HG03139 (cell line): ENCODE results near the gene TCEANC2.
"Not testable (repeated sequence)": the region's sequence is repeated elsewhere in the genome, so short reads cannot be mapped to it uniquely, and the experiment has no call there.

Experiments
- ATAC-seq: cut with Tn5 transposase; IDR thresholded peaks from one replicate; pipeline ENCODE4 v1.9.1; 2021; ENCODE audit not compliant: unreplicated experiment

TCEANC2 gene

DNA sequence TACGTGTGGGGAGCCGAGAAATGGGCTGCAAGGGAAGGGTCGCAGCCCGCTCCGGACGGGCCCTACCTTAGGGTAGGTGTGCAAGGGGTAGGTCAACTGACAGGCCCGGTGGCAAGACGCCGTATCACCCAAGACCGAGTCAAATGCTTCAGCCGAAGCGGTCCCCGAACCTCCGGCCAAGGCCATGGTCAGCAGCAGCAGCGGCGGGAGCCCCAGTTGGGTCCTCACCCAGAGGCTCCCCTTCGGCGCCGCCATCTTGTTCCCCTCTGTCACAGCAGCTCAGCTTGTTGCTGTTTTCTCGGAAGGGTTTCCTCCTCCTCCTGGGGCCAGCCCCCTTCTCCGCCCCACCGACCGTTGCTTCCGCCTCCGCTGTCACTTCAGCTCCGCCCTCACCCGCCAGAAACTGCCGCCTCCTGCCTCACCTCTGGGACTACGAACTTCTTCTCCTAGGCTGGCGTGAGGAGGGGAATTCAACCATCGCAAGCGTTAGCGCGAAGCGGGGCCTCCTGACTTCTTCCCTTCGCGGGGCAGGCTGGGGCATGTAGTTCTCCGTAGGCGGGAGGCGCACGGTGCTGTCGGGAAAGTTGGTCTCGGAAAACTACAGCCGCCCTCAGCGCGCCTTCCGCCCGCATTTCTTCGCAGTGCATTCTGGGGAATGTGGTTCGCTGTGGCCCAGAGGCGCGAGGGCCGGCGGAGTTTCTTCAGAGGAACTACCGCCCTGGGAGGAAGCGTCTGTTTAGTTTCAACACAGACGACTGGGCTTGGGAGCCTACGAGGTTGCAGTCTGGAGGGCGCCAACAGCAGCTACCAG is at the start of gene TCEANC2, which contains the start of gene TMEM59:
TCEANC2 (plus strand) TSS at position 675 of the 811 bp plus-strand sequence. CDS start 815 bp downstream, outside the sequence.
TMEM59 (minus strand) TSS at position 271 of the 811 bp plus-strand sequence; CDS start at position 255, 16 bp downstream.
- peak; percentile 87 for ATAC-seq

DNA sequence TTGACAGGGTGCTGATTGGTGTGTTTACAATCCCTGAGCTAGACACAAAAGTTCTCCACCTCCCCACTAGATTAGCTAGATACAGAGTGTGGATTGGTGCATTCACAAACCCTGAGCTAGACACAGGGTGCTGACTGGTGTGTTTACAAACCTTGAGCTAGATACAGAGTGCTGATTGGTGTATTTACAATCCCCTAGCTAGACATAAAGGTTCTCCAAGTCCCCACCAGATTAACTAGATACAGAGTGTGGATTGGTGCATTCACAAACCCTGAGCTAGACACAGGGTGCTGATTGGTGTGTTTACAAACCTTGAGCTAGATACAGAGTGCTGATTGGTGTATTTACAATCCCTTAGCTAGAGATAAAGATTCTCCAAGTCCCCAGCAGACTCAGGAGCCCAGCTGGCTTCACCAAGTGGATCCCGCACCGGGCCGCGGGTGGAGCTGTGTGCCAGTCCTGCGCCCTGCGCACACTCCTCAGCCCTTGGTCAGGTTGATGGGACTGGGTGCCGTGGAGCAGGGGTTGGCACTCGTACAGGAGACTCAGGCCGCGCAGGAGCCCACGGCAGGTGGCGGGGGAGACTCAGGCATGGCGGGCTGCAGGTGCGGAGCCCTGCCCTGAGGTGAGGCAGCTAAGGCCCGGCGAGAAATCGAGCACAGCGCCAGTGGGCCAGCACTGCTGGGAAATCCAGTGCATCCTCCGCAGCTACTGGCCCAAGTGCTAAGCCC is 49.5 kb upstream of the TCEANC2 start:
- not testable (repeated sequence) for ATAC-seq

DNA sequence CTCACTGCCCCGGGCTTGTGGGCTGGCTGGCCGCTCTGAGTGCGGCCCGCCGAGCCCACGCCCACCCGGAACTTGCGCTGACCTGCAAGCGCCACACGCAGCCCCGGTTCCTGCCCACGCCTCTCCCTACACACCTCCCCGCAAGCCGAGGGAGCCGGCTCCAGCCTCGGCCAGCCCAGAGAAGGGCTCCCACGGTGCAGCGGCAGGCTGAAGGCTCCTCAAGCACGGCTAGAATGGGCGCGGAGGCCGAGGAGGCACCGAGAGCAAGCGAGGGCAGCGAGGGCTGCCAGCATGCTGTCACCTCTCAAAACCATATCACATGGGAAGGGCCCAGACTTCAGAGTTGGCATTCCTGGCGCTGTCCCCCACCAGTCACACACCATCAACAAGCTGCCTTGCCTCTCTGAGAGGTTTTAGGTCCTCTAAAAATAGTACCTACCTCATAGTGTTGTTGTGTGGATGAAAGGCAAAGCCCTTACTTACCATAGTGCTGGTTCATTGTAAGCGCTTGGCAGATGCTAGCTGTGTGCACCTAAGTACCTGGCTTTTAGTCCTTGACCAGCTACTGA is 48.8 kb upstream of the TCEANC2 start:
- no peak for ATAC-seq

DNA sequence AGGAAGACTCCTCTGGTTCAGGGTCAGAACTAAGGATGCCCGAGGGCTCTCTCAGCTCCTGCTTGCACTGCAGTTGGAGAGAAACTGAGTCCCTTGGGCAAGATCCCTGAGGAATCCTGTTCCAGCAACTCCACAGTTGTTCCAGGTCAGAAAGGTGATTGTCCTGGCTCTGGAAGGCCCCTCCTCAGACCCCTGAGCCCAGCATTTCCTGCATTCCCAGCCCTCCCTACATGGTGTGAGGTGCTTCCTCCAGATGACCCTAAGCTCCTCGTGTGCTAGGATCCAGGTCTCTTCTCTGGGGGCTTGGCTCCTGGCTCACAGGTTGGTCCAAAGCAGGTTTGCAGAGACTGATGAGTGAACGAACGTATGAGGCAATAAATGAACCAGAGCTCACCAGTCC is 46.9 kb upstream of the TCEANC2 start:
- ATAC-seq: no peak

DNA sequence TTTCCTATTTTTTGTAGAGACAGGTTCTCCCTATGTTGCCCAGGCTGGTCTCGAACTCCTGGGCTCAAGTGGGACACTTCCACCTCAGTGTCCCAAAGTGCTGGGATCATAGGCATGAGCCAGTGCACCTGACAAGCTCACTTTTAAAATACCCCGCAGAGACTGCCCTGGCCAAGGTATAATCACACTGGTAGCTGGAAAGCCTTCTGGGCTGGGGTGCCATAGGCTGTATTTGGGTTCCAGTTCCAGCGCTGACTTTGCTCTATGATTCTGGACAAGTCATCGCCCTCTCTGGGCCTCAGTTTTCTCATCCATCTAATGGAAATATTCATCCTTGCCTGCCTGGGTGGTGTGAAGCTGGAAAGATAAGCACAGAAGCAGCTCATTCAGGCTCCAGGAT is 45.8 kb upstream of the TCEANC2 start:
- no peak for ATAC-seq

DNA sequence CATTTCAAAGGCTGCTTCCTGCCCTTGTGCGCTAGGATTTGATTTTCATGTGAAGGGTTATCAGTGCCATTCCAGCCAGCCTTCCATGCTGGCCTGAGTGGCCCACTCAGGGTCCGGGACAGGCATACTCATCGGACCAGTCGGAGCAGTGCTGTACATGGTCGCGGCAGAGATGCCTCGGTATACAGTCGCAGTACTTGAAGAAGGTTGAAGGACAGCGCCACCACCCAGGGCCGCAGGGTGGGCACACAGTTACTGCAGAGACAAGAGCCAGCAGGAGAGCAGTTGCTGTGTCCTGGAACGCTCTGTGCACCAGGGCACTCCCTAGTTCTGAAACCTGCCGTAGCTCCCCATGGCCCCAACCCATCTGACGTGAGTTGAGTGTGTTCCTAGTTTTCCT is 44.5 kb upstream of the TCEANC2 start:
- no peak for ATAC-seq

DNA sequence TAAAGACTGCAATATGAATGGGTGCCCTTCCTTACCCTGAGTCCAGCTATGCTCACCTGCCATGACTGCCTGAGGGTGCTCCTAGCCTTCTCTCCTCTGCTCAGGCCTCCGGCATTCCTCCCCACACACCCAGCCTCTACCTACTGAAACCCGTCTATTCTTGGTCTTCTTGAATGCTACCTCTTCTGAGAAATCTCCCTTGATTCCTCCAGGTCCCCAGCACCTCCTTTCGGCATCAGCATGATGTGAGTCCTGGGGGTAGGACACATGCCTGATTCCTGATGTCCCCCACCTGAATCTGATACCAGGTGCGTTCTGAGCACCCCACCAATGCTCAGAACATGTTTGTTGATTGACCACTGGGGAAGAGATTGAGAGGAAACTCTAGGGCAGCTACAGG is 44.0 kb upstream of the TCEANC2 start:
- no peak for ATAC-seq

DNA sequence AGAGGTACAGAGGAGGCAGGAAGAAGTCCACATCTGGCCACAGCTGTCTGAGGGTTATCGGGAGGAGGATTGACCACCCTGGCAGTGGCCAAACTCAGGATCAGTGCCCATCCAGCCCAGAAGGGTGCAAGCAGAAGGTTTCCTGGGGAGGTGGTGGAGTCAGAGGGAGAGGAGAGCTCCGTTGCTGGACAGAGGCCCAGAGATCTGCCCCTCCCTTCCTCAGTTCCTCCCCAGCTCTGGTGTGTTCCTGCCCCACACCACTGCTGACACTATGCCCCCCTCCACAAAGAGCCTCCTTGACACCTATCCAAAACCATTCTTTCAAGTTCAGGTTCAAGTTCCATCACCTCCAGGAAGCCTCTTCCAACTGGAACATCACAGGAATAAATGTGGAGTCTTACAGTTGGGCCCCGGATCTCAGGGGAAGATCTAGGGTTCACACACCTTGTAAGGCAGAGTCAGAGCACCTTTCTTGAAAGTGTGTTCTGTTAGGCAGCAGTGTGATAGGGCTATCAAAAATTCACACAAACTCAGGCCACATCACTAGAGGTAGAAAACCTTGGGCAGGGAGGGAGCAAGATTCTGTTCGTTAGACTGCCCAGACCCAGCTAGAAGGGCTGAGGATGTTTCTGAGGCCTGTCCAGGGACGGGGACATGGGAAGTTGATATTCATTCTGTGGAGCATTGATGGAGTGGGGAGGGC is 42.8 kb upstream of the TCEANC2 start:
- ATAC-seq: no peak

DNA sequence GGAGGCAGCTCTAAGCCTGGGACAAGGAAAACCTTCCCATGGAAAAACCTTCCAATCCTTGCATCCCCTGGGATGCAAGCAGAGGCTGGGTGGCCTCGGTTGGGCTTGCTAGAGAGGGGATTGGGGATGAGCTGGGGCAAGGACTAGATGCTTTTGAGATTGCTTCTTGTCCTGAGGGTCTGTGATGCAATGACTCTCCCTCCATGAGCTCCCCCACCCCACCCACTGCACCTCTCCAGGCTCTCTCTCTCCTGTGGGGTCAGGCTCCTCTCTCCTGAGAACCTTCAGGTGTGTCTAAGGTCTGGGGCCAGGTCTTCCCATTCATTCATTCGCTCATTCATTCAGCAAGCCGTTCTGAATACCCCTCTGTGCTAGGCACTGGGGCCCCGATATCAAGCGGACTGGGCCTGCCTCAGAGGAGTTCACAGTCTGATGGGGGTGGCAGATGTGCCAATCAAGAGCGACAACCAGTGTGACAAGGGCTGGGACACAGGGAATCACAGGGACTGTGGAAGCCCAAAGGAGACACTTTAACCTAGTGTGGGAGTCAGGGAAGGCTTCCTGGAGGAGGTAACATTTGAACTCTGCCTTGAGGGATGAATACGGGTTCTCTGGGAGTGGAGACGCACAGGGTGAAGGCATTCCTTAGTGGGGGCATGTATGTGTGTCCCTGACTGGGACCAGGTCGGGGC is 41.9 kb upstream of the TCEANC2 start:
- ATAC-seq: no peak

DNA sequence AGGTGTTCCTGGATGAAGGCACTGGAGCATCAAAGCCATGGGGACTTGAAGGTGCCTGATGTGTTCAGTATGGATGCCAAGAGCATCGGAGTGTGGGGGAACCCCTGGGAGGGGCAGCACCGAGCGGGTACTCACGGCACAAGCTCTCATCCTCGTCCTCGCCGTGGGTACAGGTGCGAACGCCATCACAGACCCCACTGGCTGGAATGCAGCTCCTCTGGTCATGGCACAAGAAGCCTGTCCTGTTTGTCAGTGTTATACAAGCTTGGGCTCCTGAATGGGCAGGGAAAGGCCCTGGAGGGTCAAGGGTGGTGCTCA is 41.4 kb upstream of the TCEANC2 start:
- ATAC-seq: no peak

DNA sequence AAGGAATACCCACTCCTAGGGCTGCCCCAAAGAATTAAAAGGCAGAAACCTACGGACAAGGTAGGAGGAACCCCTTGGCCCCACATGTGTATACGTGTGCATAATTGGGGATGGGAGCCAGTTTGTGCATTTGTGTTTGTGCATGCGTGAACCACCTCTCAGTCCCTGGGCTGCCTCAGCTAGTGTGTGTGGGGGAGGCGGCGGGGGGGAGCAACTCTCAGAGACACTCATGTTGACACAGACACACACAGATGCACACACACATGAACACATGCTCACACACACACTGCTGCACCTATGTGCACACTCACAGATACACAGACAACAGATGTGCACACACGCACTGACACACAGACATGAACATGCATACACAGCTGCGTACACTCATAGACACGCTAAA is 40.5 kb upstream of the TCEANC2 start:
- no peak for ATAC-seq

DNA sequence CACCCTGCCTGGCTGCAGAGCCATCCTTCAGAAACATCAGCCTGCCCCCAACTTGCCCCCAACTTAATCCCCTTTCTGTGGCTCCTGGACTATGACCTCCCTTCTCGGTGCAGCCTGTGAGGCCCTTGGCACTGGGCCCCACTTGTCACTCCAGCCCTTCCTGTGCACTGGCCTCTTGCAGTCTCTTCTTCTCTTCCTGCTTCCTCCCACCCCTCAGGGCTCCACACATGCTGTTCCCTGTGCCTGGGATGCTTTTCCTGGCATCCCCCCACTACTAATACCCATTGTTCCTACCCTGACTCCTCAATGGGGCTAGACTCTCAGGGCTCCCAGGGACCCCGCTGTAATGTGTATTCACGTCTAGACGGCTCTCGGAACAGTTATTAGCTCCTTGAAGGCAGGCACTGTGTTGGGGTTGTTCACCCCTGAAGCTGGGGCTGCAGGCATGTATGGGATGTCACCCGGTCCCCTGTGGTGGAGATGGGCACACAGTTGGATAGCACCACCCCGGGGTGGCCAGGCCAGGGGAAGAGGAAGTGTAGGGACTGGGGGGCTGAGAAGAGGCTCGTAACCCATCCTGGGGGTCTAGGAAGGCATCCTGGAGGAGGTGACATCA is 39.9 kb upstream of the TCEANC2 start:
- no peak for ATAC-seq

DNA sequence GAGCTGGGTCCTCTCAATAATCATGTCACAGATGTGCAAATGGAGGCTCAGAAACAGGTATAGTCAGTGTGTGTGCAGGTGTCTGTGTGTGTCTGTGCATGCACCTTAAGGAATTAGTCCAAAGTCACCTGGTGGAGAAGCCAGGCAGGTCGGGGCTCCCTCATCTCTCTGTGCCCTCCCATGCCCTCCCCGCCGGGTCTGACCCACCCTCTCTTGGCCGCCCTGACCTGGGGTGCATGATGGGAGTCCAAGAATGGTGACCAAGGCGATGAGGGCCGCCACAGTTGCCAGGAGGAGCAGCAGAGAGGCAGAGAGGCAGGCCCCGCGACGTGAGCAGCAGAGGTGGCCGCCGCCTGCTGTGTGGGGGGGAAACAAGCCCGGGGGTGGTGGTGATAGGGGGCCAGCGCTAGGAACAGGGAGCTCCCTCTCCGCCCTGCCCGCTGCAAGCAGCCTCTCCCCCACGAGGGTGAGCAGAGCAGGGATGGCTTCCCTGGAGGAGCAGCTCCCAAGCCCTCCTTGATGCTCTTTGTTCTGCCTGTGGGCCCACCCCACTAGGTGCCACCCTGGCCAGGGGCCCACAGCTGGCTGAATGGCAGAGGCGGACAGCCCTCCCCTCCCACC is 39.3 kb upstream of the TCEANC2 start:
- no peak for ATAC-seq

DNA sequence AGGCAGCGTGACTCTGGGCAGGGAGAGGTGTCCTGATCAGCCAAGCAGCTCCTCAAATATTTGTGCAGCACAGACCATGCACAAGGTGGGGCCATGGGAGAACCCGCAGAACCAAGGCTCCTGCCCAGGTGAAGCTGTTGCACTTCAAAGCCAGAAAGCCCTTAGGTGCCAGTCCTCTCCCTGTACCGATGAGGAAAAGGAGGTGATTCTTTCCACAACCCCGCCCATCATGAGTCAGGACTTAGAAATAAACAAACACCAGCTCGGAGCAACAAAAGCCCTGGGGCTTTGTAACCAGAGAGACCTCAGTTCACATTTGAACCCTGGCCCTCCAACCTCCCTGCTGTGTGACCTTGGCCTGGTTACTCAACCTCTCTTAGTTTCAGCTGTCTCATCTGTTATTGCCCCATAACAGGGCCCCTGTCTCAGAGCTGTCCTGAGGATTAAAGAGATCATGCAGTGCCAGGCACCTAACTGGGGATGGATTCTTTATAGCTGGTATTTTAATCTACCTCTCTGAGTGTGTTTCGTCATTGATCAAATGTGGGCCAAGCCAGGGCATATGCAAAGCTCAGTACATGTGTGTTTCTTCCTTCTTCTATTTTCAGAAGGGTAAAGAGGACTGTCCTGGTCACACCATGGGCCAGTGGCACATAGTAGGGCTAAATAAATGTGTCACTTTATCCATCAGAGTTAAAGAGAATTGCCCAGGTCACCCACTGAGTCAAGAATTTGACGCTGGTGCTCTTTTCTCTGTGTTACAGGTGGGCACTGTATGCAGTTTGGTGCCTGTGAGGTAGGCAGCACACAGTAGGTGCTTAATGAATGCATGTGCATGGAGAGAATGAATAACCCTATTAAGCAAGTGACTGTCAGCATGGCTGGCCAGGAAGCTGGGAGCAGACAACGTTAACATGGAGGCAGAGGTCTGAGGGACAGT is 36.8 kb upstream of the TCEANC2 start:
- no peak for ATAC-seq

DNA sequence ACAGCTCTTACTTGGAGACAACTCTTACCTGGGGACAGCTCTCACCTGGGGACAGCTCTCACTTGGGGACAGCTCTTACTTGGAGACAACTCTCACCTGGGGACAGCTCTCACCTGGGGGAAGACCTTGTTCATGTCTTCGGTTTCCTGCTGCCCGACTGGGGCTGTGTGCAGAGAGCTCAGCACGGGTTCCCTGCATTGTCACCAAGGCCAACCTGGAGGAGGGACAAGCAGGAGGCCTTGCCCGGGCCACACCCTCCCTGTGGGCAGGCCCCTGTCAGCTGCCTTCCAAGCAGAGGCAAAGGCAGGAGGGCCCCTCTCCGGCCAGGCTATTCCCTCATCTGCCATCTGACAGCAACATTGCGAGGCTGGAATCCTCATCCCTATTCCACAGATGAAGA is 35.4 kb upstream of the TCEANC2 start, which contains the start of gene LDLRAD1:
LDLRAD1 (minus strand) TSS at position 208 of the 400 bp plus-strand sequence; CDS start at position 134, 74 bp downstream.
- ATAC-seq: no peak

DNA sequence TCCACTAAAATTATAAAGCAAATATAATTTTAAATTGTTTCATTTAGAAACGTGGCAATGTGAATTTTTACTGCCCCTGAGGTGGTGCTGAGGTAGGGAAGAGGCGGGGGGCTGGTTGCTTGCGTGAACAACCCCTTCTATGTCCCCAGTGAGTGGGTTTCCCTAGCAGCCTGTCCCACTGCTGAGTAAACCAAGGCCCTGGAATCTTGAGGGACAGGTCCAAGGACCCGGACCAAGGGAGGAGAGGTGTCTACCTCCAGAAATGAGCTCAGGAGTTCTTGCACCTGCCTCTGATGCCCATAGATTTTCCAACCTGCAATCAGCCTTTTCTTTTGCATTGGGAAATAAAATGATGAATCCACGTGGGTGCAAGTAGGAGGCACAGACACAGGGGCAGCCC is 34.8 kb upstream of the TCEANC2 start:
- ATAC-seq: no peak

DNA sequence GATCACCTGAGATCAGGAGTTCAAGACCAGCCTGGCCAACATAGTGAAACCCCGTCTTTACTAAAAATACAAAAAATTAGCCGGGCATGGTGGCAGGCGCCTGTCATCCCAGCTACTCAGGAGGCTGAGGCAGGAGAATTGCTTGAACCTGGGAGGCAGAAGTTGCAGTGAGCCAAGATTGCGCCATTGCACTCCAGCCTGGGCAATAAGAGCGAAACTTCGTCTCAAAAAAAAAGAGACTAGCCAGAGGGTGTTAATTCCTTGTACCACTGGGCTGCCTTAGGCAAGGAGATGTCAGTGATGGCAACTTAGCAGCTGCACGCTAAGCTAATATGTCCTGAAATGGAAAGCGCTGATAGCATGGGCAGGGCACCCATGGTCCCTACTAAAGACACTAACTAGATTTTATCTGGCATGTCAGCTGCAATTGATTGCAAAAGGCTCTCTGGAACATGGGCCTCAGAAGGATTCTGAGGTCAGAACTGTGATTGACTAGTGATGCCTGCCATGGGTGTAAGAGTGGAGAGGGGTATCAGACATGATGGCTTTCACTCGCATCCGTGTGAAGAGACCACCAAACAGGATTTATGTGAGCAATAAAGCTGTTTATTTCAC is 33.7 kb upstream of the TCEANC2 start:
- not testable (repeated sequence) for ATAC-seq

DNA sequence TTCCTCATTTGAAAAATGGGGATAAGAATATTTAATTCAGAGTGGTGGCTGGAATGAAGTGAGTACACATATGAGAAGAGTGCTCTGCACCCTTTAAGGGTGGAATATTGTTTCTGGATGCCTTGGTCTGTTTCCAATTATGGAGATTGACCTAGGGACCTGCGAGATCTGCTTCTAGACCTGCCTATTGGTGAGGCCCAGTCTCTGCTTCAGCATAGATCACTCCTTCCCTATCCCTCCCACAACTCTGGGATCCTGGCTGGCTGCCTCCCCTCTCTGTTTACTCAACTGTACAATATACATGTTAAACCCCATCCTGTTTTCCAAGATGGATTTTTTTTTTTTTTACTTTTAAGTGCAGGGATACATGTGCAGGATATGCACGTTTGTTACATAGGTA is 29.1 kb upstream of the TCEANC2 start:
- ATAC-seq: no peak
